ENCODE results near the gene UNC13B.

UNC13B gene

DNA sequence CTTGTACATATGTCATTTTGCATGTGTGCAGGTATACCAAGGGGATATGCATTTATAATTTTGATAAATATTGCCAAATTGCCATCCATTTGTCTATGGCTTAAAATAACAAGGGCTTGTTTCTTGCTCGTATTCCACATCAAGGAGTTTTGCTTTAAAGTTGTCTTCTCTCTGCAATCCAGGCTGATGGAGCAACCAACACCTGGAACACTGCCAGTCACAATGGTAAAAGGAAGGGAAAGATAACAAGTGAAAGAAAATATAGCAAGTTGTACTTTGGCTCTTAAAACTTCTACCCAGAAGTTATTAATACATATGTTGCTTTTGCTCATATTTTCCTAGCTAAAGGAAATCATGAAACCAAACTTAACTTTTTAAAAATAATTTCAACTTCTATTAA lies 156.9 kb downstream of the UNC13B start:
- no peak for DNase-seq (ENCODE audit: low read depth in 2 of 3, low spot score in 2 of 3)

DNA sequence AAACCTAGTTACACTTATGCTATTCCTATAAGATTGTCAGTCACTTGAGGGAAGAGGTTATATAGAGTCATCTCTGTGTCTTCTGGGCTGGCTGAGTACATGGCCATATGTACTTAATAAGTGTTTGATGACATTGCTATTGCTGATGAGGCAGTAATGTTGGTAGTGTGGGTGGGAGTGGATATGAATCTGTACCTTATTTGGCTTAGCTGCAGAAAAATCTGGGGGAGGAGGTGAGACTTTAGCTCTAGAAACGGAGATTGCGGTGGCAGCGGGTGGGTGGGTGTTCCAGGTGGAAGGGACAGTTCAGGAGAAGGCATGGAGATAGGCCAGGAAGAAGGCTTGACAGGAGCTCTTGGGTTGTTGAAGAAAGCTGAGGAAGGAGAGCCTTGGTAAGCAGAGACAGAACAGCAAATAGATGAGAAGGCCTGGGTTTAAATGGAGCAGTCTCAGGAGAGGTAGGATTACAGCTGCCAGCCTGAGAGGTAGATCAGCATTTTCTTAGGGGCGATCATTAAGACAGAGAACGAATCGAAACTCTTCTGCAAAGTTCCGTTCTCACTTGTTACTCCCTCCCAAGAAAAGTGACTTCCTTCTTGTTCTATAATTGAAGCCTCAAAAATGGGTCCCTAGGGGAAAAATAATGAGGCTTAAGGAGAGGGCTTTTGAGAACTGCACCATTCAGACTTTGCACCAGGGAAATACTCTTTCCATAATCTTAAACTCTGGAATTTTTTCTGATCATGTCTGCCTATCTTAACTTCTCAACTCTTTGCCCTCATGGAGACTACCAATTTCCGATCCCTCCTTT lies 160.5 kb downstream of the UNC13B start:
- DNase-seq (ENCODE audit: low read depth in 2 of 3, low spot score in 2 of 3), result no peak

- no peak for DNase-seq (ENCODE audit: low read depth in 2 of 3, low spot score in 2 of 3)
Measured at GRCh38 chr9:35324966-35325365, 163.2 kb downstream of the UNC13B start.

- DNase-seq (ENCODE audit: low read depth in 2 of 3, low spot score in 2 of 3), result no peak
Measured at GRCh38 chr9:35333551-35333950, 171.7 kb downstream of the UNC13B start.

DNA sequence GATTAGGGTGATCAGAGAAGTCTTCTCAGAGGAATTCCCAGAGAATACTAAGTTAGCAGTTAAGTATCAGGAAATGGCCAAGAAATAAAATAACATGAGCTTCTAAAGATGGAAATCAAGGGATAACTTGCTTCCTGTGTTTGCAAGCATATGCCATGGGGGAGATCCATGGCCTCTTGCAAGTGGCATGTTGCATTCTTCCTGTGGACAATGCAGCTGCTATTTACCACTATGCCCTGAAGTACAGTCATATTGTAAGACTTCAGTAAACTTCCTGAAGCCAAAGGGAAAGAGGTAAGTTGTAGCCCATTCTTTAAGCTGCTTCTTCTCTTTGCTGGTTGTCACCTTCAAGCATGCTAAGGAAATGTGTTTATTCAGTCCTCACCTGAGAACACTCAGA lies 173.4 kb downstream of the UNC13B start:
- DNase-seq (ENCODE audit: low read depth in 2 of 3, low spot score in 2 of 3), result no peak

GRCh38 chr9:35338086-35338485 lies 176.3 kb downstream of the UNC13B start:
- DNase-seq (ENCODE audit: low read depth in 2 of 3, low spot score in 2 of 3), result no peak

GRCh38 chr9:35338561-35339274 lies 176.9 kb downstream of the UNC13B start:
- DNase-seq (ENCODE audit: low read depth in 2 of 3, low spot score in 2 of 3), result no peak

GRCh38 chr9:35340046-35340445 lies 178.2 kb downstream of the UNC13B start:
- DNase-seq (ENCODE audit: low read depth in 2 of 3, low spot score in 2 of 3), result no peak

GRCh38 chr9:35341021-35341420 lies 179.2 kb downstream of the UNC13B start:
- DNase-seq (ENCODE audit: low read depth in 2 of 3, low spot score in 2 of 3), result no peak

GRCh38 chr9:35341585-35341984 lies 179.8 kb downstream of the UNC13B start:
- no peak for DNase-seq (ENCODE audit: low read depth in 2 of 3, low spot score in 2 of 3)

GRCh38 chr9:35342221-35342958 lies 180.6 kb downstream of the UNC13B start:
- DNase-seq (ENCODE audit: low read depth in 2 of 3, low spot score in 2 of 3), result no peak

GRCh38 chr9:35348109-35348508 lies 186.3 kb downstream of the UNC13B start:
- no peak for DNase-seq (ENCODE audit: low read depth in 2 of 3, low spot score in 2 of 3)

- no peak for DNase-seq (ENCODE audit: low read depth in 2 of 3, low spot score in 2 of 3)
Measured at GRCh38 chr9:35349287-35349990, 187.6 kb downstream of the UNC13B start.

DNA sequence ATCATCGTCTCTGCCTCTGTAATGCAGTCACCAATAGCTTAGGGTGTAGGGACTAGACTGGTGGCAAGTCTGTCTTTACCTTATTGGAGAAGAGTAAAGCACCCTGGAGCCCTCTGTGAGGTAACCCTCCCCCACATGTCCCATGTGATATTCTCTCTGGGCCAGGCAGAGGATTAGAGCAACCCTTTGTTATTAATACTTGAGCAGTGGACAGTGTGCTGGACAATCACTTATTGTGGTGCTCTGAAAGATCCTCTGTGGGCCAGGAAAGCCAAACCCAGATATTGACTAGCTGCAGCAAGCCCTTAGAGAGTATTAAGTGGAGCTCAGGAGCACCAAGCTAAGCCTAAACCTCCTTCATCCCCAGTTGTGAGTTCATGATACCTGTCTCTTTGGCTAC lies 188.4 kb downstream of the UNC13B start:
- DNase-seq (ENCODE audit: low read depth in 2 of 3, low spot score in 2 of 3), result no peak

DNA sequence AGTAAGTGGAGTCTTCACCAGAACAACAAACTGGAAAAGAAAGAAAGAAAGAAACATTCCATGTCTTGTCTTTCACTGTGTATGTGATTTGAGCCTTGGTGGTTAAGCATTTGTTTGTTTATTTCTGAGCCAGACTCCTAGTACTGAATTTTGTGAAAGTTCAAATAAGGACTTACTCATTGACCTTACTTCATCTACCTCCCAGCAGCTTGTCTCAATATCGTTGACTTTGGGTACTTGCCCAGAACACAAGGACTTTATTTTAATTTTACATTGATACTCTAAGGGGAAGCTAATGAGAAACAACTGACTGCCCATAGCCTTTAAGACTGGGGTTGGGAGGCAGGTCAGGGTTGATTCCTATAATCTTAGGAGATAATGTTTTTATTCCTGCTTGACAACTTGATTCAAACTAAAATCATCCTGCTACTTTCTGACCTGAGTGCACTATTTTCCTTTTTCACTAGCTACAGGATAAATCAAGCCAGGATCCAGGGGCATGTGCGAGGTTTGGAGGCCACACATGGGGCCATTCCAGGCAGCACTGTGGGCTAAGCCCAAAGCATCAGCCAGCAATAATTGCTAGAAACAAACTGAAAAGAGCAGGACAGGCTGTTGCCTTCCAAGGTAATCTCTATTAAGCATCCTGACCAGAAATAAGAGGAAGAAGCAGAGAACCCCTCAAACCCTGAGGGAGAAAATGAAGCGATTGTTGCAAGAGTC lies 189.2 kb downstream of the UNC13B start:
- no peak for DNase-seq (ENCODE audit: low read depth in 2 of 3, low spot score in 2 of 3)

GRCh38 chr9:35353731-35354365 lies 192.0 kb downstream of the UNC13B start:
- DNase-seq (ENCODE audit: low read depth in 2 of 3, low spot score in 2 of 3), result no peak

GRCh38 chr9:35355939-35356338 lies 194.1 kb downstream of the UNC13B start:
- DNase-seq (ENCODE audit: low read depth in 2 of 3, low spot score in 2 of 3), result no peak

DNA sequence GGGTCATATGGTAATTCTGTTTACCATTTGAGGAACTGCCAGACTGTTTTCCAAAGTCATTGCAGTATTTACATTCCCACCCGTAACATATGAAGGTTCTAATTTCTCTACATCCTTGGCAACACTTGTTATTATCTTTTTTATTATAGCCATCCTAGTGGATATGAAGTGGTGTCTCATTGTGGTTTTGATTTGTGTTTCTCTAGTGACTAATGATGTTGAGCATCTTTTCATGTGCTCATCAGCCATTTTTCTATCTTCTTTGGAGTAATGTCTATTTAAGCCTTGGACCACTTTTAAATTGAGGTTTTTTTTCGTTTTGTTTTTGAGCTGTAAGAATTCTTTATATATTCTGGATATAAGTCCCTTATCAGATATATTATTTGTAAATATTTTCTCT lies 195.3 kb downstream of the UNC13B start:
- no peak for DNase-seq (ENCODE audit: low read depth in 2 of 3, low spot score in 2 of 3)

- DNase-seq (ENCODE audit: low read depth in 2 of 3, low spot score in 2 of 3), result no peak
Measured at GRCh38 chr9:35357826-35358225, 196.0 kb downstream of the UNC13B start.

Data from activated CD8-positive, alpha-beta memory T cell treated with anti-CD3 and anti-CD28 coated beads for 48 hours (primary cell).